Measurements from ENCODE around the gene PAPSS1.

The PAPSS1 gene

GRCh38 chr4:107693132-107693531 lies 26.9 kb downstream of the PAPSS1 start:
- H2BK12ac ChIP-seq (ENCODE audit: low read length), result no peak overlapping the region
- no peak overlapping the region for H3K9ac ChIP-seq (ENCODE audit: low read depth, low read length, poor library complexity)
- H4K91ac ChIP-seq (ENCODE audit: low read depth, low read length, poor library complexity), result no peak overlapping the region
- DNase-seq (ENCODE audit: low spot score), result no peak
- peaks cover 4 to 6% of the 10 kb centered on the region in 2 donors for H3K9me3 ChIP-seq (replicated peaks in 1 of 2; ENCODE audit: control insufficient read depth in 2 of 2, insufficient read depth in 1 of 2, low read depth in 1 of 2, low read length in 2 of 2)
- WGBS, 2 donors (ENCODE audit: extremely low coverage in 2 of 2, insufficient read length in 2 of 2, insufficient replicate concordance in 1 of 2), result no CpG with 5 or more reads among the region's 2 CpGs
- no peak overlapping the region for H3K4me2 ChIP-seq (ENCODE audit: insufficient read depth, low read length, poor library complexity, severe bottlenecking)
- H3K4me1 ChIP-seq (ENCODE audit: control insufficient read depth in 2 of 2, insufficient read depth in 1 of 2, low read depth in 1 of 2, low read length in 2 of 2), result no peaks in the 10 kb centered on the region
- H2BK15ac ChIP-seq (ENCODE audit: low read length), result no peak overlapping the region
- no peaks in the 10 kb centered on the region for H3K79me1 ChIP-seq (ENCODE audit: low read depth, low read length)
- no peak overlapping the region for H2BK5ac ChIP-seq (ENCODE audit: low read length)
- no peak overlapping the region for H3K4me3 ChIP-seq (ENCODE audit: low read length in 2 of 2)
- H3K23ac ChIP-seq (ENCODE audit: low read depth, low read length, poor library complexity), result no peak overlapping the region
- H3K27ac ChIP-seq (replicated peaks; ENCODE audit: low read length), result no peak overlapping the region
- H3K36me3 ChIP-seq (replicated peaks in 1 of 2; ENCODE audit: control insufficient read depth in 2 of 2, insufficient read depth in 2 of 2, low read length in 2 of 2), result peaks cover 5 to 48% of the 10 kb centered on the region in 2 donors
- H3K27me3 ChIP-seq (ENCODE audit: control insufficient read depth in 3 of 3, insufficient read depth in 3 of 3, low read depth in 1 of 3, low read length in 3 of 3), result no peaks in the 10 kb centered on the region
- no peak overlapping the region for H4K8ac ChIP-seq (ENCODE audit: low read depth, low read length)
- H2BK120ac ChIP-seq (ENCODE audit: low read depth, low read length), result no peak overlapping the region
- no peak overlapping the region for H2AFZ ChIP-seq (ENCODE audit: low read length)
- H3K18ac ChIP-seq (ENCODE audit: low read length), result no peak overlapping the region
- H3K14ac ChIP-seq (ENCODE audit: low read length), result no peak overlapping the region
- no peak overlapping the region for H3K4ac ChIP-seq (ENCODE audit: low read length)
- no peak overlapping the region for H2AK5ac ChIP-seq (ENCODE audit: low read depth, low read length)

GRCh38 chr4:107692202-107692601 lies 27.8 kb downstream of the PAPSS1 start:
- no peak for DNase-seq (ENCODE audit: low spot score)
- H3K9ac ChIP-seq (ENCODE audit: low read depth, low read length, poor library complexity), result no peak overlapping the region
- WGBS, 2 donors (ENCODE audit: extremely low coverage in 2 of 2, insufficient read length in 2 of 2, insufficient replicate concordance in 1 of 2), result no CpG with 5 or more reads among the region's 3 CpGs
- H3K27ac ChIP-seq (replicated peaks; ENCODE audit: low read length), result no peak overlapping the region
- no peak overlapping the region for H3K23ac ChIP-seq (ENCODE audit: low read depth, low read length, poor library complexity)
- no peak overlapping the region for H3K4ac ChIP-seq (ENCODE audit: low read length)
- no peaks in the 10 kb centered on the region for H3K27me3 ChIP-seq (ENCODE audit: control insufficient read depth in 3 of 3, insufficient read depth in 3 of 3, low read depth in 1 of 3, low read length in 3 of 3)
- peaks cover 4 to 6% of the 10 kb centered on the region in 2 donors for H3K9me3 ChIP-seq (replicated peaks in 1 of 2; ENCODE audit: control insufficient read depth in 2 of 2, insufficient read depth in 1 of 2, low read depth in 1 of 2, low read length in 2 of 2)
- no peak overlapping the region for H3K18ac ChIP-seq (ENCODE audit: low read length)
- H3K4me3 ChIP-seq (ENCODE audit: low read length in 2 of 2), result no peak overlapping the region
- H2BK12ac ChIP-seq (ENCODE audit: low read length), result no peak overlapping the region
- H3K14ac ChIP-seq (ENCODE audit: low read length), result no peak overlapping the region
- H4K91ac ChIP-seq (ENCODE audit: low read depth, low read length, poor library complexity), result no peak overlapping the region
- no peak overlapping the region for H2AFZ ChIP-seq (ENCODE audit: low read length)
- H2AK5ac ChIP-seq (ENCODE audit: low read depth, low read length), result no peak overlapping the region
- H4K8ac ChIP-seq (ENCODE audit: low read depth, low read length), result no peak overlapping the region
- H3K4me2 ChIP-seq (ENCODE audit: insufficient read depth, low read length, poor library complexity, severe bottlenecking), result no peak overlapping the region
- no peak overlapping the region for H2BK15ac ChIP-seq (ENCODE audit: low read length)
- peaks cover 5 to 39% of the 10 kb centered on the region in 2 donors for H3K36me3 ChIP-seq (replicated peaks in 1 of 2; ENCODE audit: control insufficient read depth in 2 of 2, insufficient read depth in 2 of 2, low read length in 2 of 2)
- no peaks in the 10 kb centered on the region for H3K4me1 ChIP-seq (ENCODE audit: control insufficient read depth in 2 of 2, insufficient read depth in 1 of 2, low read depth in 1 of 2, low read length in 2 of 2)
- H2BK120ac ChIP-seq (ENCODE audit: low read depth, low read length), result no peak overlapping the region
- H3K79me1 ChIP-seq (ENCODE audit: low read depth, low read length), result no peaks in the 10 kb centered on the region
- H2BK5ac ChIP-seq (ENCODE audit: low read length), result no peak overlapping the region

DNA sequence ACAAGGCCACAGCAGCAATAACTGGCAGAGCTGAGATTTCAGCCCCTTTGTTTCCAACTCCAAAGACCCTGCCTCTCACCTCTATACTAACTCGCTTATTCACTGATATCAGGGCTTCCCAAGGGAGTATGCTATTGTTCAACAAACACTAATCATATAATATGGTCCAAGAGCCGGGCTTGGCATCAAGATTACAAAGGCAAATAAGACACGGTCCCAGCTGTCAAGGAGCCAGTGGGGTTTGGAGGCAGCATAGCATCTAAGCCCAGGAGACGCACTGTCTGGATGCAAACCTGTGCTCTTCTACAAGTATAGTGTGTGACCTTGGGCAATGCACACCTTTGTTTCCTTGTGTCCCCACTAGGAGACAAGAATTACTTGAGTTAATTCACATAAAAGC lies 28.7 kb downstream of the PAPSS1 start:
- no peak overlapping the region for H2BK120ac ChIP-seq (ENCODE audit: low read depth, low read length)
- H2BK12ac ChIP-seq (ENCODE audit: low read length), result no peak overlapping the region
- no peak overlapping the region for H2BK5ac ChIP-seq (ENCODE audit: low read length)
- no peak overlapping the region for H2BK15ac ChIP-seq (ENCODE audit: low read length)
- no peak overlapping the region for H3K14ac ChIP-seq (ENCODE audit: low read length)
- no peak overlapping the region for H3K18ac ChIP-seq (ENCODE audit: low read length)
- H2AK5ac ChIP-seq (ENCODE audit: low read depth, low read length), result no peak overlapping the region
- no peak overlapping the region for H4K8ac ChIP-seq (ENCODE audit: low read depth, low read length)
- no peaks in the 10 kb centered on the region for H3K4me1 ChIP-seq (ENCODE audit: control insufficient read depth in 2 of 2, insufficient read depth in 1 of 2, low read depth in 1 of 2, low read length in 2 of 2)
- H3K9ac ChIP-seq (ENCODE audit: low read depth, low read length, poor library complexity), result no peak overlapping the region
- H3K36me3 ChIP-seq (replicated peaks in 1 of 2; ENCODE audit: control insufficient read depth in 2 of 2, insufficient read depth in 2 of 2, low read length in 2 of 2), result peaks cover 3 to 36% of the 10 kb centered on the region in 2 donors
- H3K4ac ChIP-seq (ENCODE audit: low read length), result no peak overlapping the region
- no peak overlapping the region for H3K4me3 ChIP-seq (ENCODE audit: low read length in 2 of 2)
- H4K91ac ChIP-seq (ENCODE audit: low read depth, low read length, poor library complexity), result no peak overlapping the region
- H2AFZ ChIP-seq (ENCODE audit: low read length), result no peak overlapping the region
- H3K4me2 ChIP-seq (ENCODE audit: insufficient read depth, low read length, poor library complexity, severe bottlenecking), result no peak overlapping the region
- no CpG with 5 or more reads among the region's 4 CpGs for WGBS, 2 donors (ENCODE audit: extremely low coverage in 2 of 2, insufficient read length in 2 of 2, insufficient replicate concordance in 1 of 2)
- no peaks in the 10 kb centered on the region for H3K27me3 ChIP-seq (ENCODE audit: control insufficient read depth in 3 of 3, insufficient read depth in 3 of 3, low read depth in 1 of 3, low read length in 3 of 3)
- no peak overlapping the region for H3K27ac ChIP-seq (replicated peaks; ENCODE audit: low read length)
- H3K9me3 ChIP-seq (replicated peaks in 1 of 2; ENCODE audit: control insufficient read depth in 2 of 2, insufficient read depth in 1 of 2, low read depth in 1 of 2, low read length in 2 of 2), result peaks cover 0 to 2% of the 10 kb centered on the region in 2 donors
- no peak overlapping the region for H3K23ac ChIP-seq (ENCODE audit: low read depth, low read length, poor library complexity)
- no peak for DNase-seq (ENCODE audit: low spot score)
- no peaks in the 10 kb centered on the region for H3K79me1 ChIP-seq (ENCODE audit: low read depth, low read length)

- no peak overlapping the region for H2AK5ac ChIP-seq (ENCODE audit: low read depth, low read length)
- H2BK15ac ChIP-seq (ENCODE audit: low read length), result no peak overlapping the region
- H2BK120ac ChIP-seq (ENCODE audit: low read depth, low read length), result no peak overlapping the region
- no peak overlapping the region for H3K9ac ChIP-seq (ENCODE audit: low read depth, low read length, poor library complexity)
- H3K36me3 ChIP-seq (replicated peaks in 1 of 2; ENCODE audit: control insufficient read depth in 2 of 2, insufficient read depth in 2 of 2, low read length in 2 of 2), result peaks cover 4 to 47% of the 10 kb centered on the region in 2 donors
- H4K8ac ChIP-seq (ENCODE audit: low read depth, low read length), result no peak overlapping the region
- no peak overlapping the region for H3K4me2 ChIP-seq (ENCODE audit: insufficient read depth, low read length, poor library complexity, severe bottlenecking)
- no peak overlapping the region for H4K91ac ChIP-seq (ENCODE audit: low read depth, low read length, poor library complexity)
- H3K23ac ChIP-seq (ENCODE audit: low read depth, low read length, poor library complexity), result no peak overlapping the region
- H3K4ac ChIP-seq (ENCODE audit: low read length), result no peak overlapping the region
- no CpG with 5 or more reads among the region's 2 CpGs for WGBS, 2 donors (ENCODE audit: extremely low coverage in 2 of 2, insufficient read length in 2 of 2, insufficient replicate concordance in 1 of 2)
- H3K27me3 ChIP-seq (ENCODE audit: control insufficient read depth in 3 of 3, insufficient read depth in 3 of 3, low read depth in 1 of 3, low read length in 3 of 3), result no peaks in the 10 kb centered on the region
- no peak overlapping the region for H2AFZ ChIP-seq (ENCODE audit: low read length)
- no peak overlapping the region for H3K18ac ChIP-seq (ENCODE audit: low read length)
- no peaks in the 10 kb centered on the region for H3K9me3 ChIP-seq (replicated peaks in 1 of 2; ENCODE audit: control insufficient read depth in 2 of 2, insufficient read depth in 1 of 2, low read depth in 1 of 2, low read length in 2 of 2)
- no peak overlapping the region for H2BK12ac ChIP-seq (ENCODE audit: low read length)
- DNase-seq (ENCODE audit: low spot score), result no peak
- no peaks in the 10 kb centered on the region for H3K79me1 ChIP-seq (ENCODE audit: low read depth, low read length)
- H3K4me3 ChIP-seq (ENCODE audit: low read length in 2 of 2), result no peak overlapping the region
- H3K4me1 ChIP-seq (ENCODE audit: control insufficient read depth in 2 of 2, insufficient read depth in 1 of 2, low read depth in 1 of 2, low read length in 2 of 2), result no peaks in the 10 kb centered on the region
- H2BK5ac ChIP-seq (ENCODE audit: low read length), result no peak overlapping the region
- no peak overlapping the region for H3K27ac ChIP-seq (replicated peaks; ENCODE audit: low read length)
- no peak overlapping the region for H3K14ac ChIP-seq (ENCODE audit: low read length)
Measured at GRCh38 chr4:107689912-107690587, 30.0 kb downstream of the PAPSS1 start.
